HG03103 (cell line): Measurements from ENCODE around the gene SMOC1.

Source experiments
- ATAC-seq: cut with Tn5 transposase; IDR thresholded peaks from one replicate; pipeline ENCODE4 v1.9.1; 2021; ENCODE audit warnings: low read depth; ENCODE audit not compliant: unreplicated experiment

The SMOC1 gene

GRCh38 chr14:69861025-69861569, 18.1 kb upstream of the SMOC1 start:
- no peak for ATAC-seq

- no peak for ATAC-seq
These were observed 16.1 kb upstream of the SMOC1 start for GRCh38 chr14:69863083-69863482.

- no peak for ATAC-seq
These were observed 13.4 kb upstream of the SMOC1 start for GRCh38 chr14:69865701-69866365.

- no peak for ATAC-seq
These were observed 10.8 kb upstream of the SMOC1 start for GRCh38 chr14:69868363-69868963.

- no peak for ATAC-seq
These were observed 8.6 kb upstream of the SMOC1 start for GRCh38 chr14:69870613-69871012.

GRCh38 chr14:69873877-69874780, 5.1 kb upstream of the SMOC1 start:
- ATAC-seq: no peak

GRCh38 chr14:69876221-69876847, 2.9 kb upstream of the SMOC1 start:
- no peak for ATAC-seq

GRCh38 chr14:69876848-69877306, 2.3 kb upstream of the SMOC1 start:
- ATAC-seq: no peak

GRCh38 chr14:69877492-69877891, 1.7 kb upstream of the SMOC1 start:
- no peak for ATAC-seq

- no peak for ATAC-seq
These were observed 965 bp upstream of the SMOC1 start for GRCh38 chr14:69878251-69878650.

- ATAC-seq: no peak
These were observed 850 bp downstream of the SMOC1 start for GRCh38 chr14:69880044-69880487.

GRCh38 chr14:69880893-69881292, 1.7 kb downstream of the SMOC1 start:
- no peak for ATAC-seq

GRCh38 chr14:69882116-69882864, 3.1 kb downstream of the SMOC1 start:
- ATAC-seq: no peak

- ATAC-seq: no peak
These were observed 3.7 kb downstream of the SMOC1 start for GRCh38 chr14:69882915-69883314.

- no peak for ATAC-seq
These were observed 7.4 kb downstream of the SMOC1 start for GRCh38 chr14:69886453-69887242.

- no peak for ATAC-seq
These were observed 8.8 kb downstream of the SMOC1 start for GRCh38 chr14:69887740-69888657.

GRCh38 chr14:69891422-69891821, 12.2 kb downstream of the SMOC1 start:
- ATAC-seq: no peak

GRCh38 chr14:69895109-69895508, 15.9 kb downstream of the SMOC1 start:
- ATAC-seq: no peak
